HepG2 (cell line): Measurements from ENCODE around the gene ODC1. TPM values are rescaled to one million over a fixed set of nuclear protein-coding genes. Genes with fewer than 3 reads are reported as not detected.

Experiments used
- ATAC-seq: fragments of 200-7000 bp; cut with Tn5 transposase; 3 replicates; pipeline ENCODE4 v1.9.1; 2020; ENCODE audit warnings: mild to moderate bottlenecking, moderate library complexity
- BruUV-seq: library from RNA; stranded (reverse); fragments of 400-500 nt; replicated peaks from 2 replicates; lab custom pipeline; 2021; lab: Mats Ljungman, UMichigan
- CTCF ChIA-PET: fragments of 300-600 bp; formaldehyde crosslinking; extraction: SDS; loops from one replicate; lab custom pipeline; 2021; ENCODE audit warnings: low total read pairs, inconsistent platforms, low intra/inter-chr PET ratio; lab: Yijun Ruan, JAX
- POLR2A ChIA-PET: fragments of 350-600 bp; sonication (Branson Sonifier 250); formaldehyde crosslinking; loops from one replicate; lab custom pipeline; 2020; ENCODE audit warnings: antibody characterized with exemption, inconsistent platforms; lab: Yijun Ruan, JAX
- DNase-seq: peaks from one replicate; pipeline ENCODE4 v3.0.0-alpha.2; 2015; ENCODE audit warnings: low spot score
- FAIRE-seq: peaks from 3 replicates; lab custom pipeline; 2011; peaks lifted over from hg19 to GRCh38; lab: Jason Lieb, UNC
- H2AFZ ChIP-seq: one replicate; pipeline ENCODE4 v1.6.1; 2011; ENCODE audit warnings: low read length, inconsistent platforms
- H3K27ac ChIP-seq: fragments of 300-600 bp; 3 replicates; pipeline ENCODE4 v1.8.0; 2011; ENCODE audit warnings: mixed run types, mild to moderate bottlenecking, mixed read lengths, low read length, inconsistent platforms; ENCODE audit not compliant: insufficient read depth; ENCODE audit errors: extremely low read length
- H3K27me3 ChIP-seq, 2 experiments: fragments of 200-600 bp in 1 of 2; 2 replicates in 1 of 2; 3 replicates in 1 of 2; pipeline versions ENCODE4 v1.6.0 to v1.8.0; 2011; ENCODE audit warnings: low read length in 2 of 2, mild to moderate bottlenecking in 2 of 2, moderate library complexity in 2 of 2, inconsistent platforms in 1 of 2; ENCODE audit not compliant: insufficient read depth in 2 of 2, control insufficient read depth in 1 of 2
- H3K36me3 ChIP-seq, 2 experiments: fragments of 200-600 bp in 1 of 2; replicated peaks in 1 of 2; 2 replicates in 1 of 2; 3 replicates in 1 of 2; pipeline versions ENCODE4 v1.5.1 to v1.8.0; 2011; ENCODE audit warnings: low read length in 2 of 2, inconsistent platforms in 1 of 2; ENCODE audit not compliant: insufficient read depth in 2 of 2, control insufficient read depth in 1 of 2
- H3K4me1 ChIP-seq: 2 replicates; pipeline ENCODE4 v1.5.1; 2012; ENCODE audit warnings: low read length, inconsistent platforms; ENCODE audit not compliant: insufficient read depth
- H3K4me2 ChIP-seq: 2 replicates; pipeline ENCODE4 v1.6.0; 2011; ENCODE audit warnings: low read depth, low read length, inconsistent platforms
- H3K4me3 ChIP-seq, 3 experiments: fragments of 200-600 bp in 1 of 3; sonication (generic), shearing (Covaris generic) in 1 of 3; replicated peaks in 1 of 3; 2 replicates each; pipeline ENCODE4 v1.5.1; 2011 to 2016; ENCODE audit warnings: low read length in 3 of 3, inconsistent platforms in 2 of 3, low read depth in 2 of 3, mild to moderate bottlenecking in 2 of 3, control low read depth in 1 of 3, mixed read lengths in 1 of 3; ENCODE audit not compliant: insufficient read depth in 1 of 3
- H3K79me2 ChIP-seq: one replicate; pipeline ENCODE4 v1.6.1; 2011; ENCODE audit warnings: low read length, inconsistent platforms; ENCODE audit not compliant: insufficient read depth
- H3K9ac ChIP-seq: 2 replicates; pipeline ENCODE4 v1.6.0; 2011; ENCODE audit warnings: mild to moderate bottlenecking, low read depth, low read length, inconsistent platforms; ENCODE audit not compliant: insufficient read depth
- H3K9me3 ChIP-seq: 2 replicates; pipeline ENCODE4 v1.5.1; 2012; ENCODE audit warnings: mild to moderate bottlenecking, low read length
- H4K20me1 ChIP-seq: 2 replicates; pipeline ENCODE4 v1.6.0; 2011; ENCODE audit warnings: inconsistent platforms, mild to moderate bottlenecking, low read length, moderate library complexity; ENCODE audit not compliant: insufficient read depth
- ATM ChIP-seq: fragments of 450-650 bp; IDR thresholded peaks from 2 replicates; pipeline ENCODE4 v1.7.1; 2017; ENCODE audit warnings: mild to moderate bottlenecking, borderline replicate concordance
- EEA1 ChIP-seq: sonication (generic); formaldehyde crosslinking; IDR thresholded peaks from 2 replicates; pipeline ENCODE4 v1.5.1; 2020; ENCODE audit warnings: mild to moderate bottlenecking, missing genetic modification reagents, borderline replicate concordance
- FIP1L1 ChIP-seq: fragments of 200-400 bp; formaldehyde crosslinking; IDR thresholded peaks from 2 replicates; pipeline ENCODE4 v1.6.1; 2018; ENCODE audit warnings: low read depth, mild to moderate bottlenecking, low read length, moderate library complexity, borderline replicate concordance; ENCODE audit not compliant: insufficient read depth
- HOXA7 ChIP-seq: sonication (generic); formaldehyde crosslinking; IDR thresholded peaks from 2 replicates; pipeline ENCODE4 v1.8.1; 2022; ENCODE audit warnings: mild to moderate bottlenecking, missing genetic modification reagents, moderate library complexity
- IKZF1 ChIP-seq: fragments of 450-650 bp; IDR thresholded peaks from 2 replicates; pipeline ENCODE4 v1.7.1; 2016
- IRF2 ChIP-seq: IDR thresholded peaks from 2 replicates; pipeline ENCODE4 v1.6.1; 2018; ENCODE audit warnings: missing genetic modification reagents, missing compliant biosample characterization
- NFRKB ChIP-seq: fragments of 450-650 bp; IDR thresholded peaks from 2 replicates; pipeline ENCODE4 v1.6.1; 2017
- NFYB ChIP-seq: sonication (generic); formaldehyde crosslinking; IDR thresholded peaks from 2 replicates; pipeline ENCODE4 v1.4.0; 2020; ENCODE audit warnings: missing genetic modification reagents
- NR3C1 ChIP-seq: sonication (generic); formaldehyde crosslinking; IDR thresholded peaks from 2 replicates; pipeline ENCODE4 v1.4.0; 2020; ENCODE audit warnings: missing genetic modification reagents
- RBM22 ChIP-seq: fragments of 200-400 bp; formaldehyde crosslinking; optimal IDR thresholded peaks from 2 replicates; pipeline ENCODE3; 2017; ENCODE audit warnings: mild to moderate bottlenecking, low read length, moderate library complexity
- STAT6 ChIP-seq: sonication (generic); formaldehyde crosslinking; IDR thresholded peaks from 2 replicates; pipeline ENCODE4 v1.4.0; 2020; ENCODE audit warnings: missing genetic modification reagents, mild to moderate bottlenecking, borderline replicate concordance
- TEAD3 ChIP-seq: optimal IDR thresholded peaks from 2 replicates; pipeline ENCODE3; 2016; ENCODE audit warnings: borderline replicate concordance
- TP53 ChIP-seq: sonication (generic); formaldehyde crosslinking; conservative IDR thresholded peaks from 2 replicates; pipeline ENCODE4 v1.4.0; 2020; ENCODE audit warnings: missing genetic modification reagents
- U2AF1 ChIP-seq: fragments of 200-400 bp; formaldehyde crosslinking; optimal IDR thresholded peaks from 2 replicates; pipeline ENCODE3; 2017; ENCODE audit warnings: mild to moderate bottlenecking, low read depth, low read length
- ZBTB49 ChIP-seq: sonication (generic); formaldehyde crosslinking; IDR thresholded peaks from 2 replicates; pipeline ENCODE4 v1.4.0; 2020; ENCODE audit warnings: missing genetic modification reagents, borderline replicate concordance
- ZMYM3 ChIP-seq: sonication (generic); formaldehyde crosslinking; IDR thresholded peaks from 2 replicates; pipeline ENCODE4 v1.5.1; 2020; ENCODE audit warnings: mild to moderate bottlenecking, missing genetic modification reagents
- ZNF260 ChIP-seq: sonication (generic); formaldehyde crosslinking; IDR thresholded peaks from 2 replicates; pipeline ENCODE4 v1.4.0; 2020; ENCODE audit warnings: missing genetic modification reagents, low read depth, mild to moderate bottlenecking, borderline replicate concordance
- ZNF292 ChIP-seq: sonication (generic); formaldehyde crosslinking; IDR thresholded peaks from 2 replicates; pipeline ENCODE4 v1.8.1; 2022; ENCODE audit warnings: mild to moderate bottlenecking, low read depth, missing genetic modification reagents, borderline replicate concordance
- ZNF569 ChIP-seq: sonication (generic); formaldehyde crosslinking; IDR thresholded peaks from 2 replicates; pipeline ENCODE4 v1.5.0; 2020; ENCODE audit warnings: mild to moderate bottlenecking, missing genetic modification reagents, moderate library complexity, borderline replicate concordance
- ZNF577 ChIP-seq: sonication (generic); formaldehyde crosslinking; IDR thresholded peaks from 2 replicates; pipeline ENCODE4 v1.4.0; 2020; ENCODE audit warnings: mild to moderate bottlenecking, low read depth, missing genetic modification reagents, borderline replicate concordance
- ZNF75D ChIP-seq: sonication (generic); formaldehyde crosslinking; IDR thresholded peaks from 2 replicates; pipeline ENCODE4 v1.8.1; 2023; ENCODE audit warnings: missing genetic modification reagents, mild to moderate bottlenecking, borderline replicate concordance
- ZNF839 ChIP-seq: sonication (generic); formaldehyde crosslinking; IDR thresholded peaks from 2 replicates; pipeline ENCODE4 v1.4.0; 2020; ENCODE audit warnings: missing genetic modification reagents, mild to moderate bottlenecking, borderline replicate concordance
- WGBS: methylation state at CpG from one replicate; pipeline ENCODE4 v1.1.6; 2017; ENCODE audit warnings: low lambda C conversion rate; 5-methylcytosine and 5-hydroxymethylcytosine counted together
- in situ Hi-C: cut with HindIII; loops from 2 replicates; pipeline ENCODE4 v1.10.0; 2017; ENCODE audit warnings: low pct_unique_long_range_greater_than_20kb; ENCODE audit not compliant: extremely low pct_ligation_motif_present
- intact Hi-C: fragments of 100-400 bp; cut with micrococcal nuclease; formaldehyde crosslinking; loops from one replicate; pipeline ENCODE4 v1.10.0; 2022; ENCODE audit not compliant: unreplicated experiment
- polyA plus RNA-seq, 8 experiments: library from polyadenylated mRNA; depleted of rRNA in 3 of 8; stranded (reverse) in 7 of 8; unstranded in 1 of 8; fragments of >200 nt; fragmentation: Illumina TruSeq in 4 of 8; extraction: Trizol in 4 of 8; gene quantifications; 2 replicates each; pipeline versions ENCODE4 v1.2.1 to v1.2.3, GENCODE V29; 2011 to 2016; ENCODE audit warnings: low read depth in 4 of 8, missing spikeins in 1 of 8, mixed read lengths in 1 of 8; ENCODE audit not compliant: insufficient read depth in 1 of 8
- total RNA-seq, 5 experiments: library from RNA; depleted of rRNA; stranded (reverse); fragments of >200 nt; fragmentation: Illumina TruSeq; extraction: Trizol; gene quantifications; 2 replicates each; pipeline ENCODE4 v1.2.3, GENCODE V29; 2016; ENCODE audit warnings: low read depth in 1 of 5

Gene ODC1
- total and polyA plus RNA-seq, 2 of the 13 experiments (the other 11 are each of a cell fraction or from before 2014, with no cell fraction given): 142 to 371 TPM

GRCh38 chr2:10402062-10402585 lies 46.0 kb downstream of the ODC1 start:
- Histone ChIP-seq H3K4me2 (no peak overlapping the region), H3K36me3 (peaks cover 4 to 6% of the 10 kb centered on the region in 2 experiments; a peak in 3 of 5 replicates), H3K27me3 (no peaks in the 10 kb centered on the region), H3K9me3 (no peaks in the 10 kb centered on the region), H3K79me2 (no peaks in the 10 kb centered on the region), H3K9ac (no peak overlapping the region), H3K4me3 (no peak overlapping the region), H3K4me1 (peaks cover 38% of the 10 kb centered on the region), H2AFZ (no peak overlapping the region), H3K27ac (peak overlapping the region; percentile 83), H4K20me1 (no peaks in the 10 kb centered on the region)
- ChIA-PET POLR2A (interaction anchor here (0.9 to 2.8 kb wide), 8 partner anchors 10 to 124 kb away, joined by 3 to 18 read pairs (median 6); partner anchors contain the start of gene HPCAL1), CTCF (no interaction called here)
- no peak for FAIRE-seq
- in situ Hi-C loops: loop anchor here (5.0 kb wide), 1 partner anchor 35 kb away; no protein-coding TSS in a partner anchor
- no peak for DNase-seq
- ATAC-seq: no peak
- intact Hi-C loops: loop anchor here (10.0 kb wide), 1 partner anchor 277 kb away; the partner anchor contains the start of gene RRM2
- no TSS peak for BruUV-seq
- 88% methylated on average over 14 of the region's 14 CpGs for WGBS
- no peak for TF ChIP-seq IRF2 (CRISPR knock-in tag)
- TF ChIP-seq TP53 (CRISPR knock-in tag): no peak
- no peak for TF ChIP-seq ZNF569 (CRISPR knock-in tag)
- TF ChIP-seq ZNF839 (CRISPR knock-in tag): no peak
- no peak for TF ChIP-seq ZBTB49 (CRISPR knock-in tag)
- TF ChIP-seq ATM: no peak
- TF ChIP-seq EEA1 (CRISPR knock-in tag): no peak
- no peak for TF ChIP-seq ZNF260 (CRISPR knock-in tag)
- TF ChIP-seq NFRKB: no peak
- no peak for TF ChIP-seq TEAD3 (CRISPR knock-in tag)
- no peak for TF ChIP-seq ZNF75D (CRISPR knock-in tag)
- TF ChIP-seq HOXA7 (CRISPR knock-in tag): no peak
- no peak for TF ChIP-seq STAT6
- no peak for TF ChIP-seq FIP1L1
- peak; percentile 77; the same call in 1 of the 2 replicates for TF ChIP-seq ZMYM3 (CRISPR knock-in tag)
- TF ChIP-seq ZNF577 (CRISPR knock-in tag): no peak
- TF ChIP-seq ZNF292 (CRISPR knock-in tag): peak; percentile 4
- TF ChIP-seq NFYB (CRISPR knock-in tag): no peak
- TF ChIP-seq NR3C1 (CRISPR knock-in tag): no peak
- TF ChIP-seq U2AF1: no peak
- no peak for TF ChIP-seq RBM22
- no peak for TF ChIP-seq IKZF1
